NCI-H1930 (cell line): ENCODE results near the gene MCTS1.
"Not testable (repeated sequence)": the region's sequence is repeated elsewhere in the genome, so short reads cannot be mapped to it uniquely, and the experiment has no call there.

Experiments
- DNase-seq, 2 experiments: peaks; one replicate each; lab custom pipeline; 2025; lab: John Stamatoyannopoulos, UW

The MCTS1 gene

GRCh38 chrX:120629667-120630537, 26.0 kb downstream of the MCTS1 start, which contains the start of gene C1GALT1C1:
Gene C1GALT1C1, minus strand, starts transcription at chrX:120630054. Its CDS starts 2,888 bp downstream, at chrX:120627166.
- peak; percentile 93 to 95 for DNase-seq

- no peak for DNase-seq
Measured at GRCh38 chrX:120638619-120639018, 34.7 kb downstream of the MCTS1 start.

- no peak for DNase-seq
Measured at GRCh38 chrX:120642871-120643270, 39.0 kb downstream of the MCTS1 start.

GRCh38 chrX:120647127-120647526, 43.2 kb downstream of the MCTS1 start:
- no peak for DNase-seq

DNA sequence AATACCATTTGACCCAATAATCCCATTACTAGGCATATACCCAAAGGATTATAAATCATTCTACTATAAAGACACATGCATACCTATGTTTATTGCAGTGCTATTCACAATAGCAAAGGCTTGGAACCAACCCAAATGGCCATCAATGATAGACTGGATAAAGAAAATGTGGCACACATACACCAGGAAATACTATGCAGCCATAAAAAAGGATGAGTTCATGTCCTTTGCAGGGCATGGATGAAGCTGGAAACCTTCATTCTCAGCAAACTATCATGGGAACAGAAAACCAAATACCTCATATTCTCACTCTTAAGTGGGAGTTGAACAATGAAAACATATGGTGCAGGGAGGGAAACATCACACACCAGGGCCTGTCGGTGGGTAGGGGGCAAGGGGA, 48.4 kb downstream of the MCTS1 start:
- DNase-seq, result not testable (repeated sequence)

DNA sequence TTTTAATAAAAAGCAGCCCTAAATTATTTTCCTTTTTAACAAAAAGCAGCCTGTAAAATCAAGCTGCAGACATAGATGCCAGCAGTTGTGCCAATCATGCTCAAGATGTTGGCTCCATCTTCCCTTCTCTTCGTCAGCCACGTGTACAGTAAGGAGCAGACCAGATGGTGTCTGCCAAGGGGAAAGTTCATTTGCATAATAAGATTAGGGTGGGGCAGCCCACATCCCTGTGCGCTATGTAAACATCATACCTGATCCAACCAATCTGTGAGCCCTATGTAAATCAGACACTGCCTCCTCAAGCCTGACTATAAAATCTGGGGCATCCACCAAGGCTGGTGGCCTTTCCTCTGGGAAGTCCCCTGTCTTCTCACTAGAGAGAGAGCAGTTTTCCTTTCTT, 49.1 kb downstream of the MCTS1 start:
- no peak for DNase-seq

DNA sequence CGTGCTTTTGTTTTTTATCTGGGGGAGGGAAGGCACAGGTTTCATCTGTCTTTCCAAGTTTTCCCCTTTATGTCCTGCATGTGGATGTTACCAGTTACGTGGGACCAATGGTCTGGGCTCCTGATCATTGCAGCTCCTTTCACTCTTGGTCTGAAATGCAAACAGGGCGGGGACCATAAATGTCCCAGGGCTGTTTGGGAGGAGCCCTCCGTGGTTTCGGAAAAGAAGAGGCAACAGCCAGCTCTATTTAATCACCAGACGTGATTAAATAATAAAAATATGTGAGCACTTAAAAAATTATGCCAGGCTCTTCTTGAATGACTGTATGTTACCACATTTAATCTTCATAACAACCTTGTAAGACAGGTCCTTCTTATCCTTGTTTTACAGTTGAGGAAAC, 56.7 kb downstream of the MCTS1 start:
- DNase-seq, result no peak
